Central memory CD8-positive, alpha-beta T cell (primary cell): ENCODE results near the gene ERBB4.
"Not testable (repeated sequence)": the region's sequence is repeated elsewhere in the genome, so short reads cannot be mapped to it uniquely, and the experiment has no call there.

Experiments used
- ATAC-seq: fragments of 150-1000 bp; cut with Tn5 transposase; replicated peaks from 2 replicates; pipeline ENCODE4 v1.10.0; 2022; ENCODE audit warnings: mild to moderate bottlenecking, moderate FRiP score, moderate number of reproducible peaks; ENCODE audit not compliant: poor library complexity, severe bottlenecking; ENCODE audit errors: extremely low read depth
- DNase-seq, 2 donors: peaks; one replicate each; pipeline ENCODE4 v3.0.0; 2021; ENCODE audit warnings: low spot score in 2 of 2
- H3K27ac Mint-ChIP-seq: one replicate; pipeline ENCODE4 v1.8.0; 2022; ENCODE audit warnings: low read depth, mild to moderate bottlenecking, moderate library complexity, mixed read lengths
- H3K27me3 Mint-ChIP-seq: one replicate; pipeline ENCODE4 v1.8.0; 2022; ENCODE audit warnings: mixed read lengths
- H3K36me3 Mint-ChIP-seq: one replicate; pipeline ENCODE4 v1.8.0; 2022; ENCODE audit warnings: mild to moderate bottlenecking, moderate library complexity, mixed read lengths; ENCODE audit not compliant: insufficient read depth
- H3K4me1 Mint-ChIP-seq: one replicate; pipeline ENCODE4 v1.8.0; 2022; ENCODE audit warnings: mixed read lengths
- H3K4me3 Mint-ChIP-seq: one replicate; pipeline ENCODE4 v1.8.0; 2022; ENCODE audit warnings: mild to moderate bottlenecking, moderate library complexity, mixed read lengths
- H3K9me3 Mint-ChIP-seq: one replicate; pipeline ENCODE4 v1.8.0; 2022; ENCODE audit warnings: mixed read lengths

ERBB4 gene

GRCh38 chr2:211591426-211591825 is 947.2 kb downstream of the ERBB4 start:
- Mint-ChIP-seq H3K27me3 (no peaks in the 10 kb centered on the region), H3K4me1 (no peaks in the 10 kb centered on the region), H3K36me3 (no peaks in the 10 kb centered on the region), H3K4me3 (no peak overlapping the region), H3K27ac (no peak overlapping the region), H3K9me3 (peaks cover 5% of the 10 kb centered on the region)
- ATAC-seq = no peak
- no peak for DNase-seq

GRCh38 chr2:211568439-211568838 is 970.2 kb downstream of the ERBB4 start:
- Mint-ChIP-seq H3K27ac (no peak overlapping the region), H3K27me3 (no peaks in the 10 kb centered on the region), H3K36me3 (no peaks in the 10 kb centered on the region), H3K4me3 (no peak overlapping the region), H3K9me3 (peaks cover 12% of the 10 kb centered on the region), H3K4me1 (no peaks in the 10 kb centered on the region)
- DNase-seq (no peak), ATAC-seq (no peak)

- H3K4me1 Mint-ChIP-seq = no peaks in the 10 kb centered on the region
- no peaks in the 10 kb centered on the region for H3K27me3 Mint-ChIP-seq
- H3K36me3 Mint-ChIP-seq = no peaks in the 10 kb centered on the region
- no peak for DNase-seq
- no peak overlapping the region for H3K27ac Mint-ChIP-seq
- H3K9me3 Mint-ChIP-seq = peaks cover 14% of the 10 kb centered on the region
- no peak overlapping the region for H3K4me3 Mint-ChIP-seq
- ATAC-seq = no peak
These were observed 974.2 kb downstream of the ERBB4 start for GRCh38 chr2:211564441-211564840.

- Mint-ChIP-seq H3K36me3 (no peaks in the 10 kb centered on the region), H3K27me3 (no peaks in the 10 kb centered on the region)
These were observed 993.0 kb downstream of the ERBB4 start for GRCh38 chr2:211545582-211545981.

GRCh38 chr2:211534632-211535031 is 1004.0 kb downstream of the ERBB4 start:
- Mint-ChIP-seq H3K27me3 (no peaks in the 10 kb centered on the region), H3K36me3 (no peaks in the 10 kb centered on the region), H3K4me1 (no peaks in the 10 kb centered on the region), H3K4me3 (no peak overlapping the region), H3K9me3 (peaks cover 11% of the 10 kb centered on the region), H3K27ac (no peak overlapping the region)
- DNase-seq = no peak
- no peak for ATAC-seq

More at GRCh38 chr2:211545582-211545981, 993.0 kb downstream of the ERBB4 start:
- H3K4me3 Mint-ChIP-seq = no peak overlapping the region
- H3K4me1 Mint-ChIP-seq = no peaks in the 10 kb centered on the region
- peaks cover 6% of the 10 kb centered on the region for H3K9me3 Mint-ChIP-seq
- no peak overlapping the region for H3K27ac Mint-ChIP-seq
- ATAC-seq = no peak
- DNase-seq = no peak

GRCh38 chr2:211524248-211524647 is 1014.4 kb downstream of the ERBB4 start:
- not testable (repeated sequence) for H3K36me3 Mint-ChIP-seq, H3K27ac Mint-ChIP-seq, H3K27me3 Mint-ChIP-seq, H3K4me3 Mint-ChIP-seq, ATAC-seq, DNase-seq, H3K4me1 Mint-ChIP-seq
- peaks cover 22% of the 10 kb centered on the region for H3K9me3 Mint-ChIP-seq

GRCh38 chr2:211516537-211516936 is 1022.1 kb downstream of the ERBB4 start:
- DNase-seq (no peak), ATAC-seq (no peak)
- Mint-ChIP-seq H3K9me3 (peaks cover 7% of the 10 kb centered on the region), H3K36me3 (no peaks in the 10 kb centered on the region), H3K27me3 (no peaks in the 10 kb centered on the region), H3K27ac (no peak overlapping the region), H3K4me3 (no peak overlapping the region), H3K4me1 (no peaks in the 10 kb centered on the region)

- Mint-ChIP-seq H3K36me3 (no peaks in the 10 kb centered on the region), H3K4me3 (no peak overlapping the region), H3K27ac (no peak overlapping the region), H3K9me3 (peaks cover 16% of the 10 kb centered on the region), H3K27me3 (no peaks in the 10 kb centered on the region), H3K4me1 (no peaks in the 10 kb centered on the region)
- no peak for ATAC-seq
- no peak for DNase-seq
These were observed 1024.6 kb downstream of the ERBB4 start for GRCh38 chr2:211514049-211514448.

- Mint-ChIP-seq H3K27me3 (no peaks in the 10 kb centered on the region), H3K4me1 (no peaks in the 10 kb centered on the region), H3K36me3 (no peaks in the 10 kb centered on the region), H3K9me3 (peaks cover 16% of the 10 kb centered on the region), H3K4me3 (no peak overlapping the region), H3K27ac (no peak overlapping the region)
- ATAC-seq (no peak), DNase-seq (no peak)
These were observed 1025.2 kb downstream of the ERBB4 start for GRCh38 chr2:211513446-211513845.

GRCh38 chr2:211512806-211513205 is 1025.8 kb downstream of the ERBB4 start:
- DNase-seq = no peak
- no peak for ATAC-seq
- Mint-ChIP-seq H3K4me3 (no peak overlapping the region), H3K36me3 (no peaks in the 10 kb centered on the region), H3K27me3 (no peaks in the 10 kb centered on the region), H3K27ac (no peak overlapping the region), H3K9me3 (peaks cover 16% of the 10 kb centered on the region), H3K4me1 (no peaks in the 10 kb centered on the region)

- Mint-ChIP-seq H3K4me1 (no peaks in the 10 kb centered on the region), H3K36me3 (no peaks in the 10 kb centered on the region), H3K27ac (no peak overlapping the region), H3K4me3 (no peak overlapping the region), H3K27me3 (no peaks in the 10 kb centered on the region), H3K9me3 (peaks cover 34% of the 10 kb centered on the region)
- no peak for ATAC-seq
- no peak for DNase-seq
These were observed 1034.7 kb downstream of the ERBB4 start for GRCh38 chr2:211503856-211504255.

GRCh38 chr2:211503198-211503597 is 1035.4 kb downstream of the ERBB4 start:
- DNase-seq (no peak), ATAC-seq (no peak)
- Mint-ChIP-seq H3K9me3 (peaks cover 34% of the 10 kb centered on the region), H3K36me3 (no peaks in the 10 kb centered on the region), H3K27ac (no peak overlapping the region), H3K27me3 (no peaks in the 10 kb centered on the region), H3K4me3 (no peak overlapping the region), H3K4me1 (no peaks in the 10 kb centered on the region)

GRCh38 chr2:211498551-211499205 is 1039.9 kb downstream of the ERBB4 start:
- Mint-ChIP-seq H3K27ac (no peak overlapping the region), H3K4me3 (no peak overlapping the region), H3K27me3 (no peaks in the 10 kb centered on the region), H3K4me1 (no peaks in the 10 kb centered on the region), H3K36me3 (no peaks in the 10 kb centered on the region), H3K9me3 (peaks cover 17% of the 10 kb centered on the region)
- ATAC-seq = no peak
- no peak for DNase-seq
